ELF-1 (cell line): ENCODE measurements around the gene PON3.
A peak's percentile ranks its signal among the peaks of the same experiment; 100 is the strongest.

Experiments
- DNase-seq: peaks from one replicate; pipeline ENCODE4 v3.0.0-alpha.2; 2016; ENCODE audit warnings: low read depth, low spot score

PON3 gene

GRCh38 chr7:95342029-95342428 is 54.1 kb downstream of the PON3 start:
- no peak for DNase-seq

- no peak for DNase-seq
Observed at GRCh38 chr7:95340491-95340890, 55.7 kb downstream of the PON3 start.

GRCh38 chr7:95338832-95339231 is 57.3 kb downstream of the PON3 start:
- no peak for DNase-seq

- no peak for DNase-seq
Observed at GRCh38 chr7:95335093-95335492, 61.1 kb downstream of the PON3 start.

GRCh38 chr7:95334447-95334846 is 61.7 kb downstream of the PON3 start:
- no peak for DNase-seq

- DNase-seq, result no peak
Observed at GRCh38 chr7:95330961-95331337, 65.2 kb downstream of the PON3 start.

GRCh38 chr7:95330204-95330960 is 65.8 kb downstream of the PON3 start:
- DNase-seq, result no peak

GRCh38 chr7:95327356-95327755 is 68.8 kb downstream of the PON3 start:
- DNase-seq, result no peak

- peak; percentile 55 for DNase-seq
Observed at GRCh38 chr7:95324431-95324830, 71.7 kb downstream of the PON3 start, which contains the start of gene PON1. Gene PON1, minus strand, starts transcription at chr7:95324532. Its CDS starts 57 bp downstream, at chr7:95324475.

- no peak for DNase-seq
Observed at GRCh38 chr7:95323410-95324129, 72.6 kb downstream of the PON3 start.

GRCh38 chr7:95322854-95323253 is 73.3 kb downstream of the PON3 start:
- no peak for DNase-seq

GRCh38 chr7:95322396-95322795 is 73.8 kb downstream of the PON3 start:
- no peak for DNase-seq

GRCh38 chr7:95321720-95322119 is 74.5 kb downstream of the PON3 start:
- DNase-seq, result no peak

- no peak for DNase-seq
Observed at GRCh38 chr7:95320651-95321050, 75.5 kb downstream of the PON3 start.

GRCh38 chr7:95319570-95319969 is 76.6 kb downstream of the PON3 start:
- no peak for DNase-seq

- no peak for DNase-seq
Observed at GRCh38 chr7:95318501-95319100, 77.6 kb downstream of the PON3 start.

- no peak for DNase-seq
Observed at GRCh38 chr7:95317966-95318365, 78.2 kb downstream of the PON3 start.

GRCh38 chr7:95317546-95317945 is 78.6 kb downstream of the PON3 start:
- peak; percentile 8 for DNase-seq

GRCh38 chr7:95316588-95316987 is 79.6 kb downstream of the PON3 start:
- no peak for DNase-seq

GRCh38 chr7:95312561-95312960 is 83.6 kb downstream of the PON3 start:
- no peak for DNase-seq

- no peak for DNase-seq
Observed at GRCh38 chr7:95311389-95311788, 84.8 kb downstream of the PON3 start.

- DNase-seq, result no peak
Observed at GRCh38 chr7:95309951-95310350, 86.2 kb downstream of the PON3 start.
